Measurements from ENCODE around the gene CLINT1.
"Not testable (repeated sequence)": the region's sequence is repeated elsewhere in the genome, so short reads cannot be mapped to it uniquely, and the experiment has no call there.

CLINT1 gene

DNA sequence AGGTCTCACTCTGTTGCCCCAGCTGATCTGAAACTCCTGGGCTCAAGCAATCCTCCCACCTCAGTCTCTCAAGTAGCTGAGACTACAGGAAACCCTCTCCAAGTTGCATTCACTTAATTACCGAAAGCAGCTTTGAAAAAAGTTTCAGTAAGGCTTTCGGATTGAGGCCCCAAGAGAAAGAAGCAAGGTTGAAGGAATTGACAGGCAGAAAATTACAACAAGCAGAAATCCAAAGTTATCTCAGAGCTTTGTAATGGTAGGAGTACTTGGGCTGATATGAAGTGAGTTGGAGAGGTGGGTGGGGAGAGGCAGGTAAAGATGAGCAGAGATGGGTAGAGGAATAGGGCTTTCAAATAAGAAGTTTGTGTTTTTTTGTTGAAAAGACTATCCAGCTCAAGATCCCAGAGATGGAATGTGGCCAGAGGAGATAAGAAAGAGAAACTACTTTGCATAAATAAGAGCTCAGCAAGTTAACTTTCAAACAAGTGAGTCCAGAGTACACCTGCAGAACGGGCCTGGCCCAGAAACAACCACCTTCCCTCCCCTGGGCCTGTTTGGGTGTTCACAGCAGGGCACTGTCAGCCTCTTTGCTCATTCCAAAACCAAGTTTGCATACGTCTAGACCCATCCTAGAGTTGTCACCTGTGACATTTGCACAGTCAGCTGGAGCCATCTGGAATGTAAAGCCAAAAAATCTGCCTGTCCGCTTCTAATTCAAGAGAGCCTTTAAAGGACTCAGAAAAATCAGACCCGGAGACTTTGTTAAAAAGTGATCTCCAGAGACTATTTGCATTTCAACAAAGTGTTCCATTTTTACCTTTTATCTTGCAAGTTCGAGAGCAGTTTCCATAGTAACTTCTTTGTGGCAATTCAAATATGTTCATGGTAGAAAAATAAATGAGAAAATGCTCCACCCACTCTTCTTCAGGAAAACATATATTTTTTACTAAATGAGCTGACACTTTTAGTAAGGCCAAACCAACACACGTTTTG lies 2.2 kb upstream of the CLINT1 start:
- DNase-seq: no peak

DNA sequence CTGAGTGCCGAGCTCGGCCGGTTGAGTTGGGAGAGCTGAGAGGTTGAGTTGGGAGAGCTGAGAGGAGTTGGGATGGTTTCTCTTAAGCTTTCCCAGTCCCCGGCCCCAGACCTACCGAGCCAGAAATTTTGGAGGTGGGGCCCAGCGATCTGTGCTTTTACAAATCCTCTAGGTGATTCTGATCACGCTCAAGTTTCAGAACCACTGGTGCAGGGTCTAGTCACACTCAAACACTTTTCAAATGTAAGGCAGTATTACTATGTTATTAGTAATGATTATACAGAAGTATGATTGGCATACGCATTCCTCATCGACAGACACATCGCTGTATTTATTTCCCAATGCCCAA lies 256 bp upstream of the CLINT1 start:
- DNase-seq: no peak

DNA sequence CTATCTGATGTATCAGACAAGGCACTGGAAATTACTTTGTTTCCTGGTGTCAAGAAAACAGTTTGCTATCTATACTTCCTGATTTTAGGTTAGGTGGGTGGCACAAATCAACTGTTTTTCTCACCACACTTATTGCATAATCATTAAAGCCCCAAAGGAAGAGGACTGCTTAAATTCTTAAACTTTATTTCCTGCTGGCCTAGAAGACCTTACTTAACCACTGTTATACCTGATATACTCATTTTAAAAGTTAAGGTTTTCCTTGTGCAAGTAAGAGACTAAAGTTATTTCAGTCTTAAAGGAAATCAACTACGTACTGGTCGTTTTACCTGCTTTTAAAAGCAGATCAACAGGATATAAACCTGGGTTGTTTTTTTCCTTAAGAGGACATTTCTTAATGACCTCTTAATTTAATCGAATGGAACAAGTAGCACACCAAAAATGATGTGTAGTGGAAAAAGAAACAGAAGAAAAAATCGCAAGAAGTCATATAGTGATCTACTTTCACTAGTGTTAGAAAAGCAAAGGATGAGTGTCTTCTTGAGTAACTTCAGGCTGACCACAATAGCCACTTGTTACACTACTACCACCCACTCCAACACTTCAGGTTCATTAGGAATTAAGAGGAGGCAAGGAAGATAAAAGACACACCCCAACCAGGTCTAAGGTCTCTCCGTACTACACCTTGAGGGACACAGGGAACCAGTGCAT lies 974 bp downstream of the CLINT1 start:
- no peak for DNase-seq

DNA sequence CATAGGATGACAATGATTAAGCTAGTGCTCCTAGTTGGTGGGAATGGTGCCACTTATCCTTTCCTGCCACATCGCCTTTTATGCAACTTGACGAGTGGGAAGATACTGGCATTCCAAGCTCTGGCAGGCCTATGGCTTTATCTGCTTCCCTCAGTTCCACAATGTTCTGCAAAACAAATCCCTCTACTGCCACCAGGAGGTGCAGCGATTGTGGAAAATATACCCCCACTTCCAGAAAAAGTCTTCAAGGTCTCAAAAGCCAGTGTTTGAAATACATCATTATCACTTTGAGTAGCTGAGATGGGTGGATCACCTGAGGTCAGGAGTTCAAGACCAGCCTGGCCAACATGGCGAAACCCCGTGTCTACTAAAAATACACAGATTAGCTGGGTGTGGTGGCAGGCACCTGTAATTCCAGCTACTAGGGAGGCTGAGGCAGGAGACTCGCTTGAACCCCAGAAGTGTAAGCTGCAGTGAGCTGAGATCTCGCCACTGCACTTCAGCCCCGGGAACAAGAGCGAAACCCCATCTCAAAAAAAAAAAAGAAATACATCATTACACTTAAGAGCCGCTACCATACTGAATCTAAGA lies 3.4 kb downstream of the CLINT1 start:
- DNase-seq: no peak

DNA sequence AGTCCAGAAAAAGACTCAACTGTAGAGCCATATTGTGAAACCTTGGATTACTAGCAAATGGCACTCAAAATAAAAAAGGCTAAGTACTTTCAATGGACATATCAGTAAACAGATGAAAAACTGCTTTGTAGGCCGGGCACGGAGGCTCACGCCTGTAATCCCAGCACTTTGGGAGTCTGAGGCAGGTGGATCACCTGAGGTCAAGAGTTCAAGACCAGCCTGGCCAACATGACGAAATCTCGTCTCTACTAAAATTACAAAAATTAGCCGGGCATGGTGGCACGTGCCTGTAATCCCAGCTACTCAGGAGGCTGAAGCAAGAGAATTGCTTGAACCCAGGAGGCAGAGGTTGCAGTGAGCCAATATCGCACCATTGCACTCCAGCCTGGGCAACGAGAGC lies 5.6 kb downstream of the CLINT1 start:
- DNase-seq: not testable (repeated sequence)

DNA sequence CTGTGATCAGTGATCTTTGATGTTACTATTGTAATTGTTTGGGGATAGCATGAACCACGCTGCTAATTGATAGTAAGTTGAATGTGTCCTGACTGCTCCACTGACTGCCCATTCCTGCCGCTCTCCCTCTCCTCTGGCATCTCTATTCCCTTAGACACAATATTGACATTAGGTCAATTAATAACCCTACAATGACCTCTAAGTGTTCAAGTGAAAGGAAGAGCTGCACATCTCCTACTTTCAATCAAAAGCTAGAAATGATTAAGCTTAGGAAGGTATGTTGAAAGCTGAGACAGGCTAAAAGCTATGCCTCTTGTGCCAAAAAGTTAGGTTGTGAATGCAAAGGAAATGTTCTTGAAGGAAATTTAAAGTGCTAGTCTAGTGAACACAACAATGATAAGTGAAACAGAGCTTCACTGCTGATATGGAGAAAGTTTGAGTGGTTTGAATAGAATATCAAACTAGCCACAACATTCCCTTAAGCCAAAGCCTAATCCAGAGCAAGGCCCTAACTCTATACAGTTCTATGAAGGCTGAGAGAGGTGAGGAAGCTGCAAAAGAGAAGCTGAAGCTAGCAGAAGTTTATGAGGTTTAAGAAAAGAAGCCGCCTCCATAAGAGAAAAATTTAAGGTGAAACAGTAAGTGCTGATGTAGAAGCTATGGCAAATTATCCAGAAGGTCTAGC lies 12.9 kb downstream of the CLINT1 start:
- no peak for DNase-seq

DNA sequence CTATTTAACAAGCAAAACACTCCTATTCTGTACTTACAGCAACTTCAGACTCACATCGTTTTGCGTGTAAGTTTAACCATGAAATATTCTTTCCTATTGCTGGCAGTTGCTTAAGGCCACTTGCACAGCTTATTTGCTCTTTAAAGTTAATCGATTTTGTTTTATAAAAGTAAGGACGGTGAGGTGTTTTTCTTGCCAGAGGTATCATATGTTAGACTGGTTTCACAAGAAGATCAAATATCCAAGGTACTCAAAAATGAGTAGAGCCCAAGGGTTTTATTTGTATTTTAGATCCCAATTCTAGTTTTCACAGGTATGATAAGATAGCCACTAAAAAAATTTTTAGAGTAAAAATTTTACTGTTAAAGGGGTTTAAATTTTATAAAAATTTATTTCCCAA lies 16.2 kb downstream of the CLINT1 start:
- no peak for DNase-seq

DNA sequence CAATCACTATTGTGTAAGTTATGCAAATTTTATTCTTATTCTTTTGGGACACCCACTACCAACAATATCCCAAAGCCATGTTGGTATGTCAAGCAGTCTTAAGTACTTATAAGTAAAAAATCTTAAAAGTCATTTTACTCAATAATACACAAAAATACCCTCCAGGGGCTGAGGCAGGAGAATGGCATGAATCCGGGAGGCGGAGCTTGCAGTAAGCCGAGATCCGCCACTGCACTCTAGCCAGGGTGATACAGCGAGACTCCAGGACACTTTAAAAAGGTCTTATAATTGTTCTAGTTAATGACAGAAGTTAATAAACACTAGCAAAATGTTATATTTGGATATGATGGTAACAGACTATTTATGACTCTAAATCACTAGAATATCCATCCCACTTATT lies 16.8 kb downstream of the CLINT1 start:
- DNase-seq: no peak

DNA sequence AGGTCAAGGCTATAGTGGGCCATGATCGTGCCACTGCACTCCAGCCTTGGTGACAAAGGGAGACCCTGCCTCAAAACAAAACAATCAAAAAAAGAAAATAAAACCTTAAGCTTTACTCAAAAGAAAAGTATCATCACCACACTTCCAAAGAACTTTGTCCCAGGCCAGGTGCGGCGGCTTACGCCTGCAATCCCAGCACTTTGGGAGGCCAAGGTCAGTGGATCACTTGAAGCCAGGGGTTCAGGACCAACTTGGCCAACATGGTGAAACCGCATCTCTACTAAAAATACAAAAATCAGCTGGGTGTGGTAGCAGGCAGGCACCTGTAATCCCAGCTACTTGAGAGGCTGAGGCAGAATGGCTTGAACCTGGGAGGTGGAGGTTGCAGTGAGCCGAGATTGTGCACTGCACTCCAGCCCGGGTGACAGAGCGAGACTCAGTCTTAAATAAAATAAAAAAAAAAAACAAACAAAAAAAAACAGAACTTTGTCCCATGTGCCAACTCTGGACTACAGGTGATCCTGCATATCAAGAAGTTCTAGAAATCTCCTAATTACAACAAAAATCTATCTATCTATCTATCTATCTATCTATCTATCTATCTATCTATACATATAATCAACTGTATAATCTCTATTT lies 19.7 kb downstream of the CLINT1 start:
- DNase-seq: no peak

DNA sequence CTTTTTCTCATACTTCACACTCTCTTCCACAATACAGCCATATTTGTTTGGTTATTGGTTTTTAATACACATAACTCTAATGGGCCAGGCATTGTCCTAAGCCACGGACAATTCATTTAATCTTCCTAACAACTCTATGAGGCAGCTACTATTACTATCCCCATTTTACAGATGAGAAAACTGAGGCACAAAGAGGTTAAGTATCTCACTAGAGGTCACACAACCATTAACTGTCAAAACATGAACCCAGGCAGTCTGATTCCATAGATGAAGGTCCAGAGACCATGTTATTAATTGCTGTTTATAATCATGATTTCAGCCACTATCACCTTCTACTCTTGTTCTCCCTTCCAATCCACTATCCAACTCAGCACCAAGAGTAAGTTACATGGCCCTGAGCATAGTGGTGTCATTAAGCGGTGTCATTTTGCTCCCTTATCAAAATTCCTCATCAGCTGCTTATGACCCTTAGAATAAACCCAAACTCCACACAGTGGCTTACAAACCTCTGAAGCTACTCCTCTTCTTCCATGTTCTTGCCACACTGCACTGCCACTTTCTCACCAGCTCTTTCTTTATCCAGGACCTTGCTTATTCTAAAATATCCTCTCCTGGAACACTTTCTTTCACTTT lies 22.7 kb downstream of the CLINT1 start:
- DNase-seq: no peak

DNA sequence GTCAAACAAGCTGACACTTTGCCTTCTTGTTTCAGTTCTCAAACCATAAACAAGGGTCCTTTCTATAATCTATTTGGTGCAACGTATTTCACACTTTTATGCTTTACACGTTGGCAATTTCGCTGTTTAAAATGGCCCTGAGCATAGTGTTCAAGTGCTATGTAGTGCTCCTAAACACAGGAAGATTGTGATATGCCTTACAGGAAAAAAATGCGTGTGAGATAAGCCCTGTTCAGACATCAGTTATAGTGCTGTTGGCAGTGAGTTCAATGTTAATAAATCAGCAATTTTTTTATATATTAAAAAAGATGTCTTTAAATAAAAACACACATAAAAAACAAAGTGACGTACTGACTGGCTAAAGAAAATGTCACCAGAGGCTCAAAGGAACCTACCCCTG lies 23.9 kb downstream of the CLINT1 start:
- DNase-seq: no peak

DNA sequence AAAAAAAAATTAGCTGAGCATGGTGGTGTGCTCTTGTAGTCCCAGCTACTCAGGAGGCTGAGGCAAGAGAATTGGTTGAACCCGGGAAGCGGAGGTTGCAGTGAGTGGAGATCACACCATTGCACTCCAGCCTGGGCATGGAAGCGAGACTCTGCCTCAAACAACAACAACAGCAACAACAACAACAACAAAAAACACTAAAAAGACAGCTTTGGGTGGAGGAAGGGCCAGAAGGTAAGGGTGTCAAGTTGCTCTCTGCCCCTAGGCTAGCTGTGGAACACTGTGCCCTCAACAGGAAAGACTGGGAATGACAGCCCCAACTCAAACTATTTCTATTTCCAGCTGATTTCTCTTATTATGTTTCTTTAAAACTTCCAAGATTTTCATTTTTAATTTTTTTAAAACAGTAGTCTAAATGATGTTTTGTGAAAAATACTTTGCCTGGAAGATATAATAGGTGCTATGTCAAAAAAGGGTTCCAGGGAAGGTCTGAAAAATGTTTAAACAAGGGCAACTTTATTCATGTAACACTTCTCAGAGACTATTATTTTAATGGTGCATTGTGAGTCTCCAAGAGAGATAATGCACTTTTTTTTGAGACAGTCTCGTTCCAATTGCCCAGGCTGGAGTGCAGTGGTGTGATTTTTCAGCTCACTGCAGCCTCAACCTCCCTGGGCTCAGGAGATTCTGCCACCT lies 29.9 kb downstream of the CLINT1 start:
- no peak for DNase-seq

DNA sequence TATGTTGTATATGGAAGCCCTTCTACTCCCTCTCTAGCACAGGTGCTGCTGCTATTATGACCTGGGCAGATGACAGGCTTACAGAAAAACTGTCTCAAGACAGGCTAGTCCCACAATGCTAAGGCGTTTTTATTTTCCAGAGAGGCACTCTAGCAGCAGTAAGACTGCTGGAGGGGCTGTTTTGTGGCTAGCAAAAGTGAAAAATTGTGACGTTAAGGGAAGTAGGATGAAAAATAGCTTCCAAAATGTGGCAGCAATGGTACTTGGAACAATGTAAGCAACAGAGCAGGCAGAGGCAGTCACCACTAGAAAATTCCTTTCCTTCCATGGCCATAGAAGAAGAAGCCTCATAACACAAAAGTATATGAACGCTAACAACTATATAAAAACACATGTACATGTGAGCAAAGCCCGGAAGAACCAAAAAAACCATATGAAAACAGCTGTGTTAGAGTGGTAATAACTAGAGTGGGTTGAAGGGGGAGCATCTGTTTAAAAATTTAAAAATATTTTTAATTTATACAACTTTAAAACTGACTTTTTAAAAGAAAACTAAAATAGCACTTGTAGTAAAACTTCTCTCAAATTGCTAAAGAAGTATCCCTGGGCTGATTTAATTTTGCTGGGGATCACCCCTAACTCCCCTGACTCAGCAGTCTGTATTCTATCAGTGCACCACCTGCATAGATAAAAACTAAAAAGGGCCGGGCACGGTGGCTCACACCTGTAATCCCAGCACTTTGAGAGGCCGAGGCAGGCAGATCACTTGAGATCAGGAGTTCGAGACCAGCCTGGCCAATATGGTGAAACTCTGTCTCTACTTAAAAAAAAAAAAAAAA lies 30.6 kb downstream of the CLINT1 start:
- DNase-seq: no peak

DNA sequence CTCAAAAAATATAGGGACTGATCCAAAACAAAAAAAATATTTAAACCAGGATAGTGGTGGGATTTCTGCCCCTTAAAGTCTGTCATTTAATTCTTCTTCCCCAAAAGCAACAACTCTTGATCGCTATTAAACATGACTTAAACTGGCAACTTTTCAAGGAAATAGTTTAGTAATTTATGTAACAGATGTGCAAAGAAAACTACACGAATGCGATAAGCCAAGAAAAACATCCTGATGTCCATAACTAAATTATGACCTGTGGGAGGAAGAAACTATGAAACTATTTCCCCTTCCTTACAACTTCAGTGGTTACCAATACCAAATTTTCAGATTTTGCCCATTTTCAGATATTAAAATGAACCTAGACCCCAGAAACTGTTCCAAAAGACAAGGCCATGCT lies 31.5 kb downstream of the CLINT1 start:
- DNase-seq: no peak

DNA sequence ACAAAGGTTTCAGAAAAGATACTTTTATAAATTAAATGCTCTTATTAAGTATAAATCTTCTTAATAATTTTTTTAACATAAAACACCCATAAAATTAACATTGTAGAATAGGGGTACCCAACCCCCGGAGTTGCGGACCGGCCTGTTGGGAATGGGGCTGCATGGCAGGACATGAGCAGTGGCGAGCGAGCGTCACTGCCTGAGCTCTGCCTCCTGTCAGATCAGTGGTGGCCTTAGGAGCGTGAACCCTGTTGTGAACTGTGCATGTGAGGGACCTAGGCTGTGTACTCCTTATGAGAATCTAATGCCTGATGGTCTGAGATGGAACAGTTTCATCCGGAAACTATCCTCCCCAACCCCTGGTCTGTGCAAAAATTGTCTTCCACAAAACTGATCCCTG lies 35.3 kb downstream of the CLINT1 start:
- no peak for DNase-seq

DNA sequence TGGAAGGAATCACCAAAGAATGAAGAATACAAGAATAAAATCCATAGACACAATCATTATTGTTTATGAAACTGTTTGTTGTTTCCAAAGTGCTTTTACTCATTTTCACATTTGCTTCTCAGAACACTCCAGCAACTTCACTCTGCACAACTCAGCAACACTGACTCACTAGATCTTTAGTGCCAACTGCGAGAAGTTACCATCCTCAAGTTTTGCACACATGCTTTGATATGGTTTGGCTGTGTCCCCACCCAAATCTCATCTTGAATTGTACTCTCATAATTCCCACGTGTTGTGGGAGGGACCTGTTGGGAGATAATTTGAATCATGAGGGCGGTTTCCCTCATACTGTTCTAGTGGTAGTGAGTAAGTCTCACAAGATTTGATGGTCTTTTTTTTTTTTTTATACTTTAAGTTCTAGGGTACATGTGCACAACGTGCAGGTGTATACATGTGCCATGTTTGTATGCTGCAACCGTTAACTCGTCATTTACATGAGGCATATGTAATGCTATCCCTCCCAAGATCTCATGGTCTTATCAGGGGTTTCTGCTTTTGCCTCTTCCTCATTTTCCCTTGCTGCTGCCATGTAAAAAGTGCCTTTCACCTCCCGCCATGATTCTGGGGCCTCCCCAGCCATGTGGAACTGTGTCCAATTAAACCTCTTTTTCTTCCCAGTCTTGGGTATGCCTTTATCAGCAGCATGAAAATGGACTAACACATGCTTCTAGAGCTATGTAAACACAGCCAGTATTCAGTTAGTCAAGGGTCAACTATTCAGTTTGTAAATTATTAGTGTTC lies 36.9 kb downstream of the CLINT1 start:
- DNase-seq: no peak

DNA sequence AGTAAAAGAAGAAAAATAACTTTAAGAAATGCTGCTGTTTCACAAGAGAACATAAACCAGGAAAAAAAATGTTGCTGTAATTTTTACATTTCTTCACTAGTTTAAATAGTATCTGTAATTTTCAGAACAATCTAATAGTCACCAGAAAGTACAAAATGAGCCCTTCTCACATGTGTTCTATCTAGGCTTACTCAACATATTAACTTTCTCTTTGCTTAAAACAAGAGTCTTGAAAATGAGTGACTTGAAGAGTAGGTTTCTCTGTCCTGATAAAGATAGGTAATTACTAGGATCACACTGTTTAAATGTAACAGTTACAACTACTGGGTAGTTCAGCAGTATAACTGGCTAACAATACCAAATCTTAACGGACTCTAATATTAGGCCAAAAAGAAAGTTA lies 37.5 kb downstream of the CLINT1 start:
- DNase-seq: no peak

DNA sequence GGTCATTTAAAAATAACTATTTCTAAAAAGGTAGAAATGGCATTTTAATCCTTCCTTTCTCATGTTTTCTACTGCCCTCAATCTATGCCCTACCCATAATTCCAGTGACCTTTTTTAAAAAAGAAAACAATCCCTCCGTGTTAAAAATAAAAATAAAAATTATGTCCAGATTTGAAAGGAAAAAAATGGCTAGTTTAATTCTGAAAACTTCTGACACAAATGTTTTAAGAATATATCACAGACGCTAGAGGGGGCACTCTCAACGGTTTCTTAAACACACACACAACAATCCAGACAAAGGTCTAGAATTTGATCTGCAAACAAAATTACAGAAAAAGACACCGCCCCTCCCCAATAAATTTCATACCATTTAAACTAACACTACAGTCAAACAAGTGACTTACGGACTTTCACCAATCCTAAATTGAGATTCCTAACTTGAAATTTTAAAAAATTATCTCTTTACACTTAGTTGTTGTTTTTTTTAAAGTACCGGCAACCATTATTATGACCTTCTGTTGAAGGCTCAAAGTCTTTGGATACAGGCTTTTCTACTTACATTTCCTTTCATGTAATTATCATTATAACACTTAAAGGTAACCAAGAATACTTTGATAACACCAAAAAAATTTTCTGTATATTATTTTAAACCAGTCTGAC lies 38.2 kb downstream of the CLINT1 start:
- no peak for DNase-seq

DNA sequence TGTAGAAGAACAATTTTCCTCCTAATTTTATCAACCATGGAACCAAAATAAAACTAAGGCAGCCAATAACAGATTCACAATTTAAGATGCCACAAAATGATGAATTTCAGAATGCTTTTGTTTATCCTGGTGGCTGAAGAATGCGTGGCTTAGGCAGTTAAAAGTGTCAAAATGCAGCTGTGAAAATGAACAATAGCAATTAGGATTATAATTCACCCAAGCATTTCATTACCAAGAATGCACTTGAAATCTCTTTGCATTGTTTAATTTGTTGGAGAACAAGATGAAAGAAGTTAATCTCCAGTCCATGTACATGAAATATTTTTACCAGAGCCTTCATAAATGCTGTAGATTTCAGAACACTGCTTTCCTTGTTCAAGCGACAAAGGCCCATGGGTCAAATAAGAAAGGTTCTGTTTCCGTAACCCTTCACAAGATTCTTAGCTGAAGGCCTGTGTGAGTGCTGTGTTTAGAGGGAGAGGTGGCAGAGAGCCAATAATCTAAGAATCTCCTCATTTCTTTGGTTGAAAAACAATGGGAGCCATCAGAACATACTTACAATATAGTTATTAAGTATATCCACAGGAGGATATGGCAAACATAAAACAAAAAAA lies 39.3 kb downstream of the CLINT1 start:
- DNase-seq: no peak
